HG02798 (cell line): ENCODE results near the gene SMAD9.
"Not testable (repeated sequence)": the region's sequence is repeated elsewhere in the genome, so short reads cannot be mapped to it uniquely, and the experiment has no call there.

Experiments
- ATAC-seq: cut with Tn5 transposase; IDR thresholded peaks from one replicate; pipeline ENCODE4 v1.9.1; 2021; ENCODE audit warnings: mild to moderate bottlenecking; ENCODE audit not compliant: unreplicated experiment, poor library complexity

SMAD9 gene

GRCh38 chr13:36912973-36913372, 7.1 kb downstream of the SMAD9 start:
- no peak for ATAC-seq

GRCh38 chr13:36912369-36912768, 7.7 kb downstream of the SMAD9 start:
- ATAC-seq: no peak

- ATAC-seq: no peak
These were observed 9.5 kb downstream of the SMAD9 start for GRCh38 chr13:36910545-36910944.

- no peak for ATAC-seq
These were observed 12.2 kb downstream of the SMAD9 start for GRCh38 chr13:36907821-36908220.

GRCh38 chr13:36907266-36907665, 12.8 kb downstream of the SMAD9 start:
- no peak for ATAC-seq

- no peak for ATAC-seq
These were observed 14.1 kb downstream of the SMAD9 start for GRCh38 chr13:36905944-36906343.

GRCh38 chr13:36903925-36904595, 16.0 kb downstream of the SMAD9 start:
- ATAC-seq: no peak

GRCh38 chr13:36897054-36897616, 22.9 kb downstream of the SMAD9 start:
- ATAC-seq: no peak

GRCh38 chr13:36891752-36892151, 28.3 kb downstream of the SMAD9 start:
- no peak for ATAC-seq

GRCh38 chr13:36888645-36889044, 31.4 kb downstream of the SMAD9 start:
- ATAC-seq: no peak

- peak; percentile 59 for ATAC-seq
These were observed 32.1 kb downstream of the SMAD9 start for GRCh38 chr13:36887758-36888521.

GRCh38 chr13:36885901-36886300, 34.1 kb downstream of the SMAD9 start:
- ATAC-seq: no peak

GRCh38 chr13:36884235-36884634, 35.8 kb downstream of the SMAD9 start:
- ATAC-seq: no peak

GRCh38 chr13:36883824-36884223, 36.2 kb downstream of the SMAD9 start:
- ATAC-seq: no peak

- ATAC-seq: not testable (repeated sequence)
These were observed 36.6 kb downstream of the SMAD9 start for GRCh38 chr13:36883392-36883791.

GRCh38 chr13:36882829-36883390, 37.1 kb downstream of the SMAD9 start:
- no peak for ATAC-seq

GRCh38 chr13:36880961-36881360, 39.1 kb downstream of the SMAD9 start:
- ATAC-seq: no peak

GRCh38 chr13:36879218-36879938, 40.7 kb downstream of the SMAD9 start:
- no peak for ATAC-seq

GRCh38 chr13:36875961-36876360, 44.1 kb downstream of the SMAD9 start:
- no peak for ATAC-seq

GRCh38 chr13:36875431-36875830, 44.6 kb downstream of the SMAD9 start:
- no peak for ATAC-seq

- ATAC-seq: no peak
These were observed 47.4 kb downstream of the SMAD9 start for GRCh38 chr13:36872621-36873020.
